Retina (tissue), 1 donor: ENCODE data around the gene MRPS27.

ENCODE experiments used
- DNase-seq: peaks from one replicate; pipeline ENCODE4 v3.0.0-alpha.2; 2016

The MRPS27 gene

DNA sequence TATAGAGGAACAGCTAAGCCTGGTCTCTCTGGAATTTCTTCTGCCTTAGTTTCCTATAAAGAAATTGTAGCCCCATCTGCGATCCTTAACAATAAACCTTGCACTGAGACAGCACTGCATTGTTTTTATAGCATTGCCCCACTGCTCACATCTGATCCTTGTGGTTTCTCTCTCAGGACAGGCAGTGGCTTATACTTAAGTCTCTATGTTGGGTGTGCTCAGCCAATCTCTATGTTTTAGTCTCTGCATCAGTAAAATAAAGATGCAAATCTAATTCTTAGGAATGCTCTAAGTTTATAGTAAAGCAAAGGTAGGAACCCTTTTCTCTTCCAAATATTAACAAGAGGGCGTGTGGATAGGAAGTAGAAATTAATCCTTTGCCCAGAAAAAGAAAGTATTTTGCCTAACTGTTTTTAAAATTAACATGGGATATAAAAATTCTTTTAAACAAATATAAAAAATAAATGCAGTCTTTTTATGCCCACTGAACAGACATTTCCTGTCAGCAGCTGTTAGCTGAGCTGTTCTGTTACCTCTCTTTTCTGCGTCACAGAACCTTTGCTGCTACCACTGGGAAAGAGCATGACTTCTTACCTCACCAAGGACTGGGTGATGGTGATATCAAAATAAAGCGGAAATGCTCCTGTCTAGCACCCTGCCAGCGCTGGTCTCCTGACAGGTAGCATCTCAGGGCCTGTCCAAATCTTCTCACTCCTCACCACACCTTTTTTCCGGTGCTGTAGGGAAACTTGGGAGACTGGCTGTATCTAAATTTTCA, 29.5 kb downstream of the MRPS27 start:
- DNase-seq = no peak

- DNase-seq = no peak
These were observed 31.1 kb downstream of the MRPS27 start for GRCh38 chr5:72288924-72289323.

- DNase-seq = no peak
These were observed 33.2 kb downstream of the MRPS27 start for GRCh38 chr5:72286798-72287197.

GRCh38 chr5:72285424-72285821, 34.6 kb downstream of the MRPS27 start:
- no peak for DNase-seq

DNA sequence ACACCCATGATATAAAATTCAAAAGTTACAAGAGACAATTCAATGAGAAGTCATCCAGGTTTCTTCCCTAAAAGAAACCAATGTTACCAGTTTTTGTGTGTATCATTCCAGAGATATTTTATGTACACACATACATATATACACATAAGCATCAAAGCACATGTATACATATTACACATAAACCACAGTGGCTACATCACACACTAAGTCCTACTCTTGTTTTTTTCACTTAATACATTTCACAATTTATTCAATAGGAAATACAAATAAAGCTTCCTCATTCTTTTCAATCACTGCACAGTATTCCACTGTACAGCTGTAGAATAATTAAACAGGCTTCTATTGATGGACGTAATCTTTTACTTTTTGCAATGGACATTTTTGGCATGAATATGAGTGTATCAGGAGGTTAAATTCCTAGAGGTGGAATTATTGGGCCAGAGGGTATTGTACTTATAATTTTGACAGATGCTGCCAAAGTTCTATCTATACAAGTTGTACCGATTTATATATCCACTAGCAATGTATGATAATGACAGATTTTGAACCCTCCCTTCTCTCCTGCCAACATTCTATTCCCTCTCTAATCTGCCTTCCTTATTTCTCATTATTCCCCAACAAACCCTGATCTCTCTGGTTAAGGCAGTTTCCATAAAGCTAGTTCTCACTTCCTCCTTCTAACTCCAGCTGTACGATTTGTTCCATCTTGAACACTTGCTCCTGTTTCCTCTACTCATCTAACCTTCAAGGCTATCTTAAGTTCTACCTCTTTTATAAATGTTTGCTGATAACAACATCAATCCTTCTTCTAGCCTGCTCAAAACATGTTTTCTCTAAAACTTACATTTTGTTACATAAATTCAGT, 35.2 kb downstream of the MRPS27 start:
- no peak for DNase-seq

- DNase-seq = no peak
These were observed 36.7 kb downstream of the MRPS27 start for GRCh38 chr5:72283358-72283757.

GRCh38 chr5:72282878-72283277, 37.2 kb downstream of the MRPS27 start:
- no peak for DNase-seq

- no peak for DNase-seq
These were observed 38.1 kb downstream of the MRPS27 start for GRCh38 chr5:72281764-72282499.

DNA sequence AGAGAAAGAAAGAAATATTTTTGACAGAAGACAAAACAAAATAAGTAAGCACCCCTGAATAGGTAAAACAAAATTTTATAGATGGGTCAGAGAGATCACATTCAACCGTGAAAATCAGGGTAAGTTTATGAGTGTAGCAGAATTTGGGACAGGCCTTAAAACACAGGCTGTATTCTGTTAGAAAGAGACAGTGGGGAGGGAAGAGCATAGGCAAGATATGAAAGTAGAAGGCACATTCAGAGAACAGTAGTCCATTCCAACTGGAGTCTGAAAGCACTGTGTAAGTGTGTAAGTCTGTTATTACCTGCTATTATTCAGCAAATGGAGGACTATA, 38.6 kb downstream of the MRPS27 start:
- no peak for DNase-seq

DNA sequence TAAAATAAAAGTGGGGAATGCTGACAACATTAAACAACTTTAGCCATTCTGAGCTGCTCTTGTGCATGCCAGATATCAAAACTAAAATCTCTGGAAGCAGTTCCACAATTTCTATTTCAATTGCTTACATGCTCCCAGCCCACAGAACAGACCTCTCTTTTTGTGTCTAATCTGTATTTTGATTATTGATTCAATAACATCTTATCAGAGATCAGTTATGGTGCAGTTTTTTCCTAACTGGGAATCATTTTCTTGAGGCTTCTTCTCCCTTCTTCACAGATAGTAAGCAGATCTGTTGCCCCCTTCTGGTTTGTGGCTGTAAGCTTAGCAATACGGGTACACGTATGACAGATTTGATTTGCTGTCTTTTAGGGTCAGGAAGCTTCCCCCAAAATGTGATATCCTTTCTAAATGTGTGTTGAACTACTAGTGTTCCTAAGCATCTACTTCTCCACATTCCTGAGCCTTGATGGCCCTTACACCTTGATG, 39.4 kb downstream of the MRPS27 start:
- DNase-seq = peak; percentile 32

DNA sequence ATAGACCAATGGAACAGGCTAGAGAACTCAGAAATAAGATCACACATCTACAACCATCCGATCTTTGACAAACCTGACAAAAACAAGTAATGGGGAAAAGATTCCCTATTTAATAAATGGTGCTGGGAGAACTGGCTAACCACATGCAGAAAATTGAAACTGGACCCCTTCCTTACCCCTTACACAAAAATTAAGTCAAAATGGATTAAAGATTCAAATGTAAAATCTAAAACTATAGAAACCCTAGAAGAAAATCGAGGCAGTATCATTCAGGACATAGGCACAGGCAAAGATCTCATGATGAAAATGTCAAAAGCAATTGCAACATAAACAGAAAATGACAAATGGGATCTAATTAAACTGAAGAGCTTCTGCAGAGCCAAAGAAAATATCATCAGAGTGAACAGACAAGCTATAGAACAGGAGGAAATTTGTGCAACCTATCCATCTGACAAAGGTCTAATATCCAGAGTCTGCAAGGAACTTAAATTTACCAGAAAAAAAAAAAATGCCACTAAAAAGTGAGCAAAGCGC, 43.8 kb downstream of the MRPS27 start:
- no peak for DNase-seq

GRCh38 chr5:72273547-72273946, 46.5 kb downstream of the MRPS27 start:
- DNase-seq = no peak

GRCh38 chr5:72272398-72272797, 47.6 kb downstream of the MRPS27 start:
- no peak for DNase-seq

- no peak for DNase-seq
These were observed 48.3 kb downstream of the MRPS27 start for GRCh38 chr5:72271702-72272101.

GRCh38 chr5:72270037-72270436, 50.0 kb downstream of the MRPS27 start:
- no peak for DNase-seq

DNA sequence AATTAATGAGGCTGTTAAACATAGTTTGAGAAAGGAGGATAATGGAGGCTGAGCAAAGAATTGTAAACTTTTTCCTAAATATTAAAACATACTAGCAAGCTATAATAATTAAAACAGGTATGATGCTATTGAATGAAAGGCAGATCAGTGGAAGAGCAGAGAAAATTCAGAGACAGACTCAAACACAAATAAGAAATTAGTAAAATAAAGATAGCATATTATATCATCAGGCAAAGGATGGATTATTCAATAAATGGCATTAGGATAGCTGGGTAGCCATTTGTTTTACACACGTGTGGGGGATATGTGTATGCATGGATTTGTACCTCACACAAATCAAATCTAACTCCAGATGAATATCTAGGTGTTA, 50.6 kb downstream of the MRPS27 start:
- DNase-seq = no peak

DNA sequence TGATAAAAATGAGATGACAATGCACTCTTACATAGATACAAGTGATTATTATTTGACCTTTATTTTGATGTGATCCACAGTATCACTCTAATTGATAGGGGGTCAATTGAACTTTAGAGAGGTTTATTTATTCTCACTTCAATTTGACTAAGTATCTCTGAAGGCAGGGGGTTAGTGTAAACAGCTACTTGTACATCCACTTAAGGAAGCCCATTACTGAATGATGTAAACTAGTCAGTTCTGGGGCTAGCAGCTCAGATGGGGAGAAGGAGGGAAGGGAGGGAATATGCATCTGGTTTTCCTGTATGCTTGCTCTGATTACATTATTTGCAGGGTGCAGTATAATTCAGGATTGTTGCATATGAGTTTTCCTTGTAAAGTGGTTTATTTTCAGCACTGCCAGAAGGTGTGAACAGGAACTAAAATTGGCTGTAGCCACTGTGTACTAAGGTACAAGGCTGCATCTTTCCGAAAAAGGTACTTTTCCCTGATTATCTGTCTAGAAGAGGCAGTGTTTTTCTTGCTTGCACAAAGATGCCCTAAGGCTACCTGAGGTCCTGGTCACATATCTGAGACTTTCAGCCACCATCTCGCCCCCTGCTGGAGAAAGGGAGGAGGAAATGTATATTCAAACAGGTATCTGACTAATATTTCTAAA, 51.2 kb downstream of the MRPS27 start:
- DNase-seq = no peak

- DNase-seq = no peak
These were observed 51.8 kb downstream of the MRPS27 start for GRCh38 chr5:72268260-72268659.

- DNase-seq = no peak
These were observed 52.4 kb downstream of the MRPS27 start for GRCh38 chr5:72267685-72268084.

- no peak for DNase-seq
These were observed 53.2 kb downstream of the MRPS27 start for GRCh38 chr5:72266862-72267261.

DNA sequence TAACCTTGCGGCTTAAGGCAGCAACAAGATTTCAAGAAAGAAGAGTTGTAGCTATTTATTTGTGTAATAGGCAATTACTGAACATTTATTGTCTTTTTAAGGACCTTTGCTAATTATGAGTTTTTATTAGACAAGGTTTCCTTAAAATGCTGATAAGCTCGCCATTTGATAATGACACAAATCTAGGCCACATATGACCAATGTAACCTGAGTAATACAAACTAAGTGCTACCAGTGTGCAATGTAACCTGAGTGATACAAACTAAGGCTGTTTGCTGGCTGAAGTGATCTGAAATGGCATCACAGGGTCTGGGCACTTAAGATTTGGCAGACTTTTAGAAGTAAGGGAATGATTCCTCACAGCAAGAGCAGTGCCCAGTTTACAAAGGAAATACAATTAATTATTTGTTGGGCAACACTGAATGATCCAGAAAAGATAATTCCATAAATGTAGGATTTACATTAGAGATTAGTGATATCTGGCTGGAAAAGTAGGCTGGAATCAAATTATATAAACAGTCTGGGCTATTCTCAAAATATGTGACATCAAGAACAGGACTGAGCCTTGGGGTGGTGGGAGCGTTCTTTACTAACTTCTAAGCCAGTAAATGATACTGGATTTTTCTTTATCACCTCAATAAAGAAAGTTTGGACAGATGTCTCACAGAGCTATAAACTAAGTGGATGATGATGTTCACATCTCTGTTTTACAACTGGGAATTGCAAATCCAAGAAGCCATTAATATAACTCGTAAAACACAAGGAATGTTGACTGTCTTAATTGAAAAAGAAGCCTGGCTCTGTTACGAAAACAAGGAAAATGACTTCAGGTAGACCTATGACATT, 54.8 kb downstream of the MRPS27 start:
- DNase-seq = no peak

DNA sequence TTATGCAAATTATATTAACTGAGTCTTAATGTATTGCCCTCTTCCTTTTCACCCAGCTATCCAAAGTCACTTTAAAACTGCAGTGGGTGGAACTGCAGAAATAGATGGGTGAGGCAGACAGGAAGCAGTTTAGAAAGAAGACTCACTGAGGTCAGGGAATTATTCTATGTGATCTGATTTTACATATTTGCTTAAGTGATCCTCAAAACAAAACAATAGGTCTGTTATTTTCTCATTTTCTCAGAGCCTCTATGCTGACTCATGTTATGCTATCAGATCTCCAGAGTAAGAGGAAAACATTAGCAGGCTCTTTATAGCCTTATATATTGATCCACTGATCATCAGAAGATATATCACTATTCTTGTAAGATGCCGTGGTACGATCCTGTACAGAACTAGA, 63.5 kb downstream of the MRPS27 start:
- no peak for DNase-seq
